ENCODE data around the gene MGAT3. TPM values are rescaled to one million over a fixed set of nuclear protein-coding genes. Genes with fewer than 3 reads are reported as not detected.

MGAT3 gene
- total RNA-seq, 5 donors from 2014 or later (not counting 1 experiment from before 2014, with no cell fraction given): 0.23 to 2.7 (median 1.1) TPM

DNA sequence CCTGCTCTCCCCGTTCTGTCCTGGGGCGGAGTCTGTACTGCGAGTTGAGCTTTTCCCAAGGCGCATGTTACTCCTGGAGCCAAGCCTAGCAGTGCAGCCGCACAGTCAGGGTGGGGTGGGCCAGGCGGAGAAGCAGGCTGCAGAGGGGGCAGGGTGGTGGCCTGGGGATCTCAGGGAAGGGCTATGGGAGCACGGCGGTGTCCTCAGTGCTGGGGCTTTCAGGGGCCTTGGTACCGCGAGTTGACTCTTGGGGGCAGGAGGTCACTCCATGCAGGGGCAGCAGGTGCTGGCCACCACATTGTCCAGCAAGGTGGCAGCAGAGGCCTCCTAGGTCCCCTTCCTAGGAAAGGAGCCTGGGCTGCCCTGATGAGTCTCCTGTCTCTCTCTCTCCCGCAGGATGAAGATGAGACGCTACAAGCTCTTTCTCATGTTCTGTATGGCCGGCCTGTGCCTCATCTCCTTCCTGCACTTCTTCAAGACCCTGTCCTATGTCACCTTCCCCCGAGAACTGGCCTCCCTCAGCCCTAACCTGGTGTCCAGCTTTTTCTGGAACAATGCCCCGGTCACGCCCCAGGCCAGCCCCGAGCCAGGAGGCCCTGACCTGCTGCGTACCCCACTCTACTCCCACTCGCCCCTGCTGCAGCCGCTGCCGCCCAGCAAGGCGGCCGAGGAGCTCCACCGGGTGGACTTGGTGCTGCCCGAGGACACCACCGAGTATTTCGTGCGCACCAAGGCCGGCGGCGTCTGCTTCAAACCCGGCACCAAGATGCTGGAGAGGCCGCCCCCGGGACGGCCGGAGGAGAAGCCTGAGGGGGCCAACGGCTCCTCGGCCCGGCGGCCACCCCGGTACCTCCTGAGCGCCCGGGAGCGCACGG lies 30.4 kb downstream of the MGAT3 start:
- ChIA-PET CTCF (no interaction called here), POLR2A (no interaction called here)
- peaks cover 5 to 9% (median 8%) of the 10 kb centered on the region in 3 donors for H3K4me1 Mint-ChIP-seq
- no peaks in the 10 kb centered on the region for H3K9me3 Mint-ChIP-seq
- ATAC-seq (replicated peaks in 1 of 4) (no peak), DNase-seq (no peak)
- no peak overlapping the region for H3K4me3 ChIP-seq (ENCODE audit: control insufficient read depth in 1 of 2, extremely low read depth in 1 of 2, low read length in 1 of 2)
- no peaks in the 10 kb centered on the region for H3K36me3 Mint-ChIP-seq
- 96% methylated on average over 45 of the region's 45 CpGs for WGBS (ENCODE audit: insufficient coverage)
- peaks cover 0 to 27% of the 10 kb centered on the region in 2 experiments for H3K27me3 ChIP-seq (replicated peaks in 1 of 2; ENCODE audit: control insufficient read depth in 2 of 2, extremely low read depth in 1 of 2, insufficient read depth in 2 of 2, low read length in 1 of 2)
- H3K4me1 ChIP-seq (ENCODE audit: control insufficient read depth in 1 of 2, extremely low read depth in 1 of 2, insufficient read depth in 2 of 2, low read length in 2 of 2): peaks cover 0 to 12% of the 10 kb centered on the region in 2 experiments
- H3K9me3 ChIP-seq: no peaks in the 10 kb centered on the region
- H3K36me3 ChIP-seq (ENCODE audit: control insufficient read depth in 2 of 2, extremely low read depth in 1 of 2, insufficient read depth in 1 of 2, low read length in 1 of 2): no peaks in the 10 kb centered on the region
- no peaks in the 10 kb centered on the region for H3K27me3 Mint-ChIP-seq
- no peak overlapping the region for H3K27ac Mint-ChIP-seq
- H3K4me3 Mint-ChIP-seq: no peak overlapping the region
- H3K27ac ChIP-seq (ENCODE audit: low read length): no peak overlapping the region

GRCh38 chr22:39487826-39488520 lies 31.2 kb downstream of the MGAT3 start:
- Mint-ChIP-seq H3K27me3 (no peaks in the 10 kb centered on the region), H3K36me3 (no peaks in the 10 kb centered on the region), H3K27ac (no peak overlapping the region), H3K4me3 (no peak overlapping the region), H3K9me3 (no peaks in the 10 kb centered on the region), H3K4me1 (peaks cover 5 to 10% (median 8%) of the 10 kb centered on the region in 3 donors)
- ATAC-seq (replicated peaks in 1 of 4) (no peak), DNase-seq (no peak)
- peaks cover 0 to 12% of the 10 kb centered on the region in 2 experiments for H3K4me1 ChIP-seq (ENCODE audit: control insufficient read depth in 1 of 2, extremely low read depth in 1 of 2, insufficient read depth in 2 of 2, low read length in 2 of 2)
- no peaks in the 10 kb centered on the region for H3K36me3 ChIP-seq (ENCODE audit: control insufficient read depth in 2 of 2, extremely low read depth in 1 of 2, insufficient read depth in 1 of 2, low read length in 1 of 2)
- ChIA-PET CTCF (no interaction called here), POLR2A (no interaction called here)
- 98% methylated on average over 70 of the region's 70 CpGs for WGBS (ENCODE audit: insufficient coverage)
- peaks cover 0 to 32% of the 10 kb centered on the region in 2 experiments for H3K27me3 ChIP-seq (replicated peaks in 1 of 2; ENCODE audit: control insufficient read depth in 2 of 2, extremely low read depth in 1 of 2, insufficient read depth in 2 of 2, low read length in 1 of 2)
- no peak overlapping the region for H3K4me3 ChIP-seq (ENCODE audit: control insufficient read depth in 1 of 2, extremely low read depth in 1 of 2, low read length in 1 of 2)
- H3K9me3 ChIP-seq: no peaks in the 10 kb centered on the region
- H3K27ac ChIP-seq (ENCODE audit: low read length): no peak overlapping the region

- Mint-ChIP-seq H3K9me3 (no peaks in the 10 kb centered on the region), H3K4me1 (peaks cover 8 to 17% (median 11%) of the 10 kb centered on the region in 3 donors), H3K27me3 (no peaks in the 10 kb centered on the region), H3K36me3 (no peaks in the 10 kb centered on the region), H3K4me3 (no peak overlapping the region), H3K27ac (no peak overlapping the region)
- ATAC-seq (replicated peaks in 1 of 4) (no peak), DNase-seq (no peak)
- Histone ChIP-seq H3K9me3 (no peaks in the 10 kb centered on the region), H3K4me3 (ENCODE audit: control insufficient read depth in 1 of 2, extremely low read depth in 1 of 2, low read length in 1 of 2) (no peak overlapping the region), H3K27me3 (replicated peaks in 1 of 2; ENCODE audit: control insufficient read depth in 2 of 2, extremely low read depth in 1 of 2, insufficient read depth in 2 of 2, low read length in 1 of 2) (peaks cover 0 to 29% of the 10 kb centered on the region in 2 experiments), H3K36me3 (ENCODE audit: control insufficient read depth in 2 of 2, extremely low read depth in 1 of 2, insufficient read depth in 1 of 2, low read length in 1 of 2) (no peaks in the 10 kb centered on the region), H3K27ac (ENCODE audit: low read length) (no peak overlapping the region), H3K4me1 (ENCODE audit: control insufficient read depth in 1 of 2, extremely low read depth in 1 of 2, insufficient read depth in 2 of 2, low read length in 2 of 2) (peaks cover 0 to 12% of the 10 kb centered on the region in 2 experiments)
- 94% methylated on average over 32 of the region's 39 CpGs for WGBS (ENCODE audit: insufficient coverage)
- ChIA-PET CTCF (interaction anchor here in 1 of 2 donors (0.6 kb wide), 1 partner anchor 323 kb away, joined by 4 read pairs; no protein-coding TSS in a partner anchor), POLR2A (no interaction called here)
Observed at GRCh38 chr22:39488563-39489083, 31.8 kb downstream of the MGAT3 start.

GRCh38 chr22:39489094-39490068 lies 32.6 kb downstream of the MGAT3 start:
- Mint-ChIP-seq H3K4me1 (peaks cover 8 to 17% (median 11%) of the 10 kb centered on the region in 3 donors), H3K9me3 (no peaks in the 10 kb centered on the region), H3K27me3 (no peaks in the 10 kb centered on the region), H3K27ac (peak overlapping the region in 1 of 2 donors; percentile 69), H3K4me3 (peak overlapping the region in 1 of 3 donors; percentile 70), H3K36me3 (no peaks in the 10 kb centered on the region)
- Histone ChIP-seq H3K4me3 (ENCODE audit: control insufficient read depth in 1 of 2, extremely low read depth in 1 of 2, low read length in 1 of 2) (no peak overlapping the region), H3K27me3 (replicated peaks in 1 of 2; ENCODE audit: control insufficient read depth in 2 of 2, extremely low read depth in 1 of 2, insufficient read depth in 2 of 2, low read length in 1 of 2) (peaks cover 0 to 25% of the 10 kb centered on the region in 2 experiments), H3K4me1 (ENCODE audit: control insufficient read depth in 1 of 2, extremely low read depth in 1 of 2, insufficient read depth in 2 of 2, low read length in 2 of 2) (peaks cover 0 to 12% of the 10 kb centered on the region in 2 experiments), H3K9me3 (no peaks in the 10 kb centered on the region), H3K36me3 (ENCODE audit: control insufficient read depth in 2 of 2, extremely low read depth in 1 of 2, insufficient read depth in 1 of 2, low read length in 1 of 2) (no peaks in the 10 kb centered on the region), H3K27ac (ENCODE audit: low read length) (no peak overlapping the region)
- ChIA-PET CTCF (interaction anchor here (0.6 to 1.6 kb wide), 2 partner anchors 40 to 323 kb away, joined by 4 to 8 read pairs; no protein-coding TSS in a partner anchor), POLR2A (interaction anchor here (0.6 to 1.0 kb wide), 3 partner anchors 41 to 149 kb away, joined by 3 to 9 read pairs (median 5); no protein-coding TSS in a partner anchor)
- DNase-seq: no peak
- ATAC-seq (replicated peaks in 1 of 4): no peak
- 95% methylated on average over 8 of the region's 17 CpGs for WGBS (ENCODE audit: insufficient coverage)

DNA sequence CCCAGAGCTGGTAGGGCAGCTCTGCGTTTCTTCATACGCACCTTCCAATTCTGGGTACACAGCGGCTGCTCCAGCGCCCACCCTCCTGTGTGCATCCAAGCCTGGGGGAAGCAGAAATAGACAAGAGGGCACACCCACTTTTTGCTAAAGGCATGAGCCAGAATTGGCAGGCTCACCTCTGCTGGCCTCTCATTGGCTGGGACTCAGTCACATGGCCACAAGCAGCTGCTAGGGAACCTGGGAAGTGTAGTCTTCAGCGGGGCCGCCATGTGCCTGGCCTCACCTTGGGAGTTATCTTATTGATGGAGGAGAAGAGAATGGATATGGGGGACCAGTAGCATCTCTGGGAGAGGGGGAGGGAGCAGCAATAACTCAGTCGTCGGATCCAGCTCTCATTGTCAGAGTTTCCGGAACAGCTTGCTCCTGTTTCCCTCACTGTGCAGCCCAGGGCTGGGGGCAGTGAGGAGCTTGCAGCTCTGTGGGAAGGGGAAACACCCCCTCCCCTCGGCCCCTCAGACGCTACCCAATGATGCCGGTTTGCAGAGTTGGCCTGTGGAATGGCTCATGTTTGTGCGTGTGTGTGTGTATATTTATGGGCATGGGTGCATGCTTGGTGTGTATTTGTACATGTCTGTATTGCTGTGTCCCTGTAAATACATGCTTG lies 33.5 kb downstream of the MGAT3 start:
- Mint-ChIP-seq H3K4me1 (peaks cover 8 to 17% (median 11%) of the 10 kb centered on the region in 3 donors), H3K9me3 (no peaks in the 10 kb centered on the region), H3K27me3 (no peaks in the 10 kb centered on the region), H3K4me3 (peak overlapping the region in 1 of 3 donors; percentile 70), H3K27ac (peak overlapping the region in 1 of 2 donors; percentile 69), H3K36me3 (no peaks in the 10 kb centered on the region)
- ChIA-PET POLR2A (interaction anchor here (0.6 to 1.0 kb wide), 3 partner anchors 40 to 150 kb away, joined by 3 to 9 read pairs (median 5); no protein-coding TSS in a partner anchor), CTCF (interaction anchor here in 1 of 2 donors (0.7 to 1.6 kb wide), 2 partner anchors 39 to 172 kb away, joined by 3 to 8 read pairs; no protein-coding TSS in a partner anchor)
- H3K27me3 ChIP-seq (replicated peaks in 1 of 2; ENCODE audit: control insufficient read depth in 2 of 2, extremely low read depth in 1 of 2, insufficient read depth in 2 of 2, low read length in 1 of 2): peaks cover 0 to 25% of the 10 kb centered on the region in 2 experiments
- H3K36me3 ChIP-seq (ENCODE audit: control insufficient read depth in 2 of 2, extremely low read depth in 1 of 2, insufficient read depth in 1 of 2, low read length in 1 of 2): no peaks in the 10 kb centered on the region
- peak; percentile 40 to 93 (median 78) for DNase-seq
- H3K9me3 ChIP-seq: no peaks in the 10 kb centered on the region
- H3K4me3 ChIP-seq (ENCODE audit: control insufficient read depth in 1 of 2, extremely low read depth in 1 of 2, low read length in 1 of 2): no peak overlapping the region
- 49% methylated on average over 12 of the region's 13 CpGs for WGBS (ENCODE audit: insufficient coverage)
- H3K27ac ChIP-seq (ENCODE audit: low read length): no peak overlapping the region
- peaks cover 0 to 12% of the 10 kb centered on the region in 2 experiments for H3K4me1 ChIP-seq (ENCODE audit: control insufficient read depth in 1 of 2, extremely low read depth in 1 of 2, insufficient read depth in 2 of 2, low read length in 2 of 2)
- peak; percentile 98 to 99 (median 98) for ATAC-seq (replicated peaks in 1 of 4)
